ENCODE measurements around the gene PTMA. TPM values are rescaled to one million over a fixed set of nuclear protein-coding genes. Genes with fewer than 3 reads are reported as not detected.
A peak's percentile ranks its signal among the peaks of the same experiment; 100 is the strongest.

PTMA gene
- total and polyA plus RNA-seq, 9 of the 15 experiments (the other 6 are each of a cell fraction or from before 2014, with no cell fraction given) = 429 to 2,322 (median 1,578) TPM

GRCh38 chr2:231706731-231707624 lies 1.3 kb upstream of the PTMA start (continued):
- TF ChIP-seq ZBTB40 (IDR thresholded peaks at IDR 0.05) (peak; percentile 38; the same call in 1 of the 2 replicates), ZBTB40 (CRISPR knock-in tag; IDR thresholded peaks at IDR 0.05) (no peak), CREB3L1 (IDR thresholded peaks at IDR 0.05; ENCODE audit: borderline replicate concordance, low read depth) (peak; percentile 54; the same call in 1 of the 2 replicates), RFX7 (CRISPR knock-in tag; IDR thresholded peaks at IDR 0.05) (no peak), CEBPG (CRISPR knock-in tag; IDR thresholded peaks at IDR 0.05) (no peak; the same call in 1 of the 2 replicates), CEBPG (tag; conservative IDR thresholded peaks at IDR 0.05 in 1 of 2, IDR thresholded peaks at IDR 0.05 in 1 of 2) (no peak), RUNX1 (IDR thresholded peaks at IDR 0.05; ENCODE audit: low read depth) (no peak), ZC3H4 (CRISPR knock-in tag; IDR thresholded peaks at IDR 0.05; ENCODE audit: borderline replicate concordance) (no peak), HNRNPLL (IDR thresholded peaks at IDR 0.05; ENCODE audit: low read depth, low read length, poor library complexity, severe bottlenecking) (no peak), GABPB2 (CRISPR knock-in tag; conservative IDR thresholded peaks at IDR 0.05) (no peak), MYNN (IDR thresholded peaks at IDR 0.05) (no peak), MYNN (CRISPR knock-in tag; IDR thresholded peaks at IDR 0.05) (no peak), MEF2A (IDR thresholded peaks at IDR 0.05; ENCODE audit: control insufficient read depth, low read depth, low read length) (no peak), BRD9 (IDR thresholded peaks at IDR 0.05; ENCODE audit: low read depth, partially characterized antibody) (peak; percentile 88), CREM (IDR thresholded peaks at IDR 0.05; ENCODE audit: low read depth) (peak; percentile 88), NFE2L1 (tag; IDR thresholded peaks at IDR 0.05; ENCODE audit: borderline replicate concordance, low read depth) (no peak), ZNF140 (CRISPR knock-in tag; IDR thresholded peaks at IDR 0.05) (no peak), HDAC8 (tag; IDR thresholded peaks at IDR 0.05) (no peak)

Measured in K562 (cell line).